Left lung (tissue), 10 donors: Measurements from ENCODE around the gene PKMYT1. TPM values are rescaled to one million over a fixed set of nuclear protein-coding genes. Genes with fewer than 3 reads are reported as not detected.

Experiments
- ATAC-seq: fragments of 200-7000 bp; cut with Tn5 transposase; one replicate; pipeline ENCODE4 v1.9.1; 2020; ENCODE audit warnings: moderate library complexity
- DNase-seq, 4 donors: peaks; one replicate each; pipeline ENCODE4 v3.0.0-alpha.2; 2013 to 2020
- H3K27ac ChIP-seq, 2 donors: fragments of 200-600 bp; sonication (generic) in 1 of 2; one replicate each; pipeline versions ENCODE4 v1.5.0 to v1.8.0; 2020 to 2021
- H3K27me3 ChIP-seq, 2 donors: fragments of 200-600 bp; sonication (generic) in 1 of 2; one replicate each; pipeline versions ENCODE4 v1.5.0 to v1.8.0; 2020 to 2021
- H3K36me3 ChIP-seq, 2 donors: fragments of 200-600 bp; sonication (generic) in 1 of 2; one replicate each; pipeline versions ENCODE4 v1.5.0 to v1.8.0; 2020 to 2021
- H3K4me1 ChIP-seq, 2 donors: fragments of 200-600 bp; one replicate each; pipeline ENCODE4 v1.8.0; 2021
- H3K4me3 ChIP-seq, 2 donors: fragments of 200-600 bp; sonication (generic) in 1 of 2; one replicate each; pipeline versions ENCODE4 v1.5.0 to v1.8.0; 2020 to 2021; ENCODE audit warnings: mild to moderate bottlenecking in 1 of 2
- H3K9me3 ChIP-seq, 2 donors: fragments of 200-600 bp; sonication (generic) in 1 of 2; one replicate each; pipeline versions ENCODE4 v1.5.0 to v1.8.0; 2020 to 2021
- intact Hi-C, 2 donors: fragments of 100-400 bp; cut with DNase I; formaldehyde crosslinking; loops; one replicate each; pipeline versions ENCODE4 v1.11.2 to v1.14.2; 2022
- polyA plus RNA-seq, 6 donors: library from polyadenylated mRNA; unstranded; fragments of 120-200 nt; gene quantifications; one replicate each; pipeline ENCODE4 v1.2.1, GENCODE V29; 2013; ENCODE audit not compliant: insufficient read length in 6 of 6
- total RNA-seq, 2 donors: library from RNA; stranded (reverse); fragmentation: NEBNext Ultra II Directional; extraction: Animal tissue kit (Norgen Biotek cat#: 25700); gene quantifications; one replicate each; pipeline ENCODE4 v1.2.1, GENCODE V29; 2021
- TF ChIP-seq, protein P1 (sequence below), 2 donors: fragments of 200-600 bp; sonication (generic) in 1 of 2; IDR thresholded peaks; one replicate each; pipeline versions ENCODE4 v1.5.0 to v1.8.0; 2021; ENCODE audit warnings: antibody characterized with exemption in 2 of 2
- donor health status: DM: no; HTN: yes; CAD: no.
- donor health status: DM: no; HTN: no; CAD: no.

The PKMYT1 gene
- total and polyA plus RNA-seq, 8 donors: 13.9 to 21.8 (median 17.2) TPM

- intact Hi-C loops: no loop called here
Measured at GRCh38 chr16:3022208-3022683, 42.0 kb upstream of the PKMYT1 start.

GRCh38 chr16:3021449-3022207 is 41.4 kb upstream of the PKMYT1 start:
- peaks cover 35 to 61% of the 10 kb centered on the region in 2 donors for H3K4me1 ChIP-seq

More at GRCh38 chr16:3022208-3022683, 42.0 kb upstream of the PKMYT1 start:
- no peaks in the 10 kb centered on the region for H3K9me3 ChIP-seq
- TF ChIP-seq, protein P1, sequence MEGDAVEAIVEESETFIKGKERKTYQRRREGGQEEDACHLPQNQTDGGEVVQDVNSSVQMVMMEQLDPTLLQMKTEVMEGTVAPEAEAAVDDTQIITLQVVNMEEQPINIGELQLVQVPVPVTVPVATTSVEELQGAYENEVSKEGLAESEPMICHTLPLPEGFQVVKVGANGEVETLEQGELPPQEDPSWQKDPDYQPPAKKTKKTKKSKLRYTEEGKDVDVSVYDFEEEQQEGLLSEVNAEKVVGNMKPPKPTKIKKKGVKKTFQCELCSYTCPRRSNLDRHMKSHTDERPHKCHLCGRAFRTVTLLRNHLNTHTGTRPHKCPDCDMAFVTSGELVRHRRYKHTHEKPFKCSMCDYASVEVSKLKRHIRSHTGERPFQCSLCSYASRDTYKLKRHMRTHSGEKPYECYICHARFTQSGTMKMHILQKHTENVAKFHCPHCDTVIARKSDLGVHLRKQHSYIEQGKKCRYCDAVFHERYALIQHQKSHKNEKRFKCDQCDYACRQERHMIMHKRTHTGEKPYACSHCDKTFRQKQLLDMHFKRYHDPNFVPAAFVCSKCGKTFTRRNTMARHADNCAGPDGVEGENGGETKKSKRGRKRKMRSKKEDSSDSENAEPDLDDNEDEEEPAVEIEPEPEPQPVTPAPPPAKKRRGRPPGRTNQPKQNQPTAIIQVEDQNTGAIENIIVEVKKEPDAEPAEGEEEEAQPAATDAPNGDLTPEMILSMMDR (IDR thresholded peaks at IDR 0.05): no peak
- H3K27ac ChIP-seq: peak overlapping the region; percentile 94 to 97
- peak overlapping the region; percentile 79 to 83 for H3K4me3 ChIP-seq
- peaks cover 9 to 19% of the 10 kb centered on the region in 2 donors for H3K27me3 ChIP-seq
- H3K4me1 ChIP-seq: peaks cover 35 to 61% of the 10 kb centered on the region in 2 donors
- peak in 3 of 4 donors; percentile 79 to 96 (median 92) for DNase-seq
- peaks cover 0 to 23% of the 10 kb centered on the region in 2 donors for H3K36me3 ChIP-seq
- ATAC-seq: peak; percentile 57

GRCh38 chr16:3020604-3021448 is 40.6 kb upstream of the PKMYT1 start:
- Histone ChIP-seq H3K27ac (peak overlapping the region; percentile 94 to 97), H3K36me3 (peaks cover 0 to 9% of the 10 kb centered on the region in 2 donors), H3K27me3 (peaks cover 9 to 27% of the 10 kb centered on the region in 2 donors), H3K4me3 (peak overlapping the region; percentile 79 to 83), H3K9me3 (no peaks in the 10 kb centered on the region), H3K4me1 (peaks cover 35 to 61% of the 10 kb centered on the region in 2 donors)
- intact Hi-C loops: no loop called here
- ATAC-seq (peak; percentile 57), DNase-seq (peak in 3 of 4 donors; percentile 75 to 94 (median 84))
- TF ChIP-seq, protein P1 (IDR thresholded peaks at IDR 0.05): peak in 1 of 2 donors; percentile 5

More at GRCh38 chr16:3021449-3022207, 41.4 kb upstream of the PKMYT1 start:
- H3K27ac ChIP-seq: peak overlapping the region; percentile 94 to 97
- DNase-seq: peak in 2 of 4 donors; percentile 67 to 91
- intact Hi-C loops: no loop called here
- TF ChIP-seq, protein P1 (IDR thresholded peaks at IDR 0.05): peak in 1 of 2 donors; percentile 30
- H3K36me3 ChIP-seq: peaks cover 0 to 17% of the 10 kb centered on the region in 2 donors
- H3K27me3 ChIP-seq: peaks cover 9 to 24% of the 10 kb centered on the region in 2 donors
- peak; percentile 64 for ATAC-seq
- peak overlapping the region; percentile 79 to 83 for H3K4me3 ChIP-seq
- no peaks in the 10 kb centered on the region for H3K9me3 ChIP-seq

DNA sequence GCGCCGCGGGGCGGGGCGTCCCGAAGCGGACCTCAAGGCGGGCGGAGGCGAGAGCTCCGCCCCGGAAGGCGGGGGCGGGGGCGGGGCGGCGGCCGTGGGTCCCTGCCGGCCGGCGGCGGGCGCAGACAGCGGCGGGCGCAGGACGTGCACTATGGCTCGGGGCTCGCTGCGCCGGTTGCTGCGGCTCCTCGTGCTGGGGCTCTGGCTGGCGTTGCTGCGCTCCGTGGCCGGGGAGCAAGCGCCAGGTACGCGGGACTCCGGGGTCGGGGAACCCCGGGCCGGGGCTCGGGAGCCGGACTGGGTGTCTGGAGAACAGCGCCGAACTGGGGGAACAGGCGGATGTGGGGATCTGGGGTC is 40.0 kb upstream of the PKMYT1 start, which contains the start of gene TNFRSF12A:
Gene TNFRSF12A, plus strand, starts transcription at position 122 of the 357 bp plus-strand sequence. Its CDS starts 30 bp downstream, at position 152.
- TF ChIP-seq, protein P1 (IDR thresholded peaks at IDR 0.05): peak in 1 of 2 donors; percentile 16
- Histone ChIP-seq H3K4me1 (peaks cover 35 to 56% of the 10 kb centered on the region in 2 donors), H3K4me3 (peak within 1 kb of the TSS; percentile 79 to 83), H3K27me3 (peaks cover 9 to 30% of the 10 kb centered on the region in 2 donors), H3K9me3 (no peaks in the 10 kb centered on the region), H3K36me3 (peaks cover 0 to 5% of the 10 kb centered on the region in 2 donors), H3K27ac (peak within 1 kb of the TSS; percentile 94 to 97)
- ATAC-seq: peak; percentile 41
- DNase-seq: peak in 3 of 4 donors; percentile 79 to 95 (median 84)
- intact Hi-C loops: no loop called here
